ENCODE data around the gene SYNE2. TPM values are rescaled to one million over a fixed set of nuclear protein-coding genes. Genes with fewer than 3 reads are reported as not detected.

The SYNE2 gene
- total RNA-seq, 2 experiments from 2014 or later: 150 to 212 TPM

DNA sequence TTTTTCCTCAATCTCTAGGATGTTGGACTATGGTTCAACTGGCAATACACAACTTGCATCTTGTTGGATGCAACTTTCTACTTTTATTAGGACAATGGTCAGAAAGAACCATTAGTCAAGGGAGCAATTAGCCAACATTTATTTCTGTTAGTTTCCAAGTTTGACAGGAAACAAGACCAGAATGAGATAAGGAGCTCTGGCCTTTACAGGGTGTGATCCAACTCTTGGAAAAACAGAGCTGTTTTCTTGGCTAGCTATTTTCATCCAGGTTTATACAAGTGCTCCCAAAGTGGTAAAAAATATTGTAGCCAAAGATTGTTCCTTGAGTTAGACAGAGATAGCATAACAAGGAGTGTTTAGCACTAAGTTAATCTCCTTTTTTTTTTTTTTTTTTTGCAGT lies 3.9 kb upstream of the SYNE2 start:
- POLR2A ChIA-PET: interaction anchor here (0.9 to 1.8 kb wide), 2 partner anchors 15 to 446 kb away, joined by 3 to 4 read pairs; no protein-coding TSS in a partner anchor
- intact Hi-C loops (cut with micrococcal nuclease; ENCODE audit: unreplicated experiment): no loop called here
- DNase-seq (ENCODE audit: low spot score): no peak
- H3K9me2 ChIP-seq (ENCODE audit: insufficient read depth, low read length): no peaks in the 10 kb centered on the region
- CTCF ChIA-PET (ENCODE audit: unreplicated experiment): interaction anchor here (1.1 kb wide), 1 partner anchor 27 kb away, joined by 3 read pairs; no protein-coding TSS in a partner anchor
- peaks cover 3% of the 10 kb centered on the region for H3K79me2 ChIP-seq (ENCODE audit: insufficient read depth, low read depth, low read length)
- no peaks in the 10 kb centered on the region for H3K9me3 ChIP-seq (ENCODE audit: low read length)
- peaks cover 7% of the 10 kb centered on the region for H3K4me1 ChIP-seq (ENCODE audit: insufficient read depth, low read length, poor library complexity, severe bottlenecking)
- H3K4me3 ChIP-seq (ENCODE audit: low read depth, low read length, poor library complexity, severe bottlenecking): no peak overlapping the region
- TF ChIP-seq EZH2phosphoT487 (IDR thresholded peaks at IDR 0.05; ENCODE audit: borderline replicate concordance, low read depth, low read length): no peak
- TF ChIP-seq, protein P1, sequence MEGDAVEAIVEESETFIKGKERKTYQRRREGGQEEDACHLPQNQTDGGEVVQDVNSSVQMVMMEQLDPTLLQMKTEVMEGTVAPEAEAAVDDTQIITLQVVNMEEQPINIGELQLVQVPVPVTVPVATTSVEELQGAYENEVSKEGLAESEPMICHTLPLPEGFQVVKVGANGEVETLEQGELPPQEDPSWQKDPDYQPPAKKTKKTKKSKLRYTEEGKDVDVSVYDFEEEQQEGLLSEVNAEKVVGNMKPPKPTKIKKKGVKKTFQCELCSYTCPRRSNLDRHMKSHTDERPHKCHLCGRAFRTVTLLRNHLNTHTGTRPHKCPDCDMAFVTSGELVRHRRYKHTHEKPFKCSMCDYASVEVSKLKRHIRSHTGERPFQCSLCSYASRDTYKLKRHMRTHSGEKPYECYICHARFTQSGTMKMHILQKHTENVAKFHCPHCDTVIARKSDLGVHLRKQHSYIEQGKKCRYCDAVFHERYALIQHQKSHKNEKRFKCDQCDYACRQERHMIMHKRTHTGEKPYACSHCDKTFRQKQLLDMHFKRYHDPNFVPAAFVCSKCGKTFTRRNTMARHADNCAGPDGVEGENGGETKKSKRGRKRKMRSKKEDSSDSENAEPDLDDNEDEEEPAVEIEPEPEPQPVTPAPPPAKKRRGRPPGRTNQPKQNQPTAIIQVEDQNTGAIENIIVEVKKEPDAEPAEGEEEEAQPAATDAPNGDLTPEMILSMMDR (conservative IDR thresholded peaks at IDR 0.05; ENCODE audit: low read length): no peak
- H2AFZ ChIP-seq (ENCODE audit: low read length): no peak overlapping the region
- H4K20me1 ChIP-seq (ENCODE audit: insufficient read depth, low read length): no peaks in the 10 kb centered on the region
- no peak overlapping the region for H3K4me2 ChIP-seq (ENCODE audit: low read length)
- no peak overlapping the region for H3K27ac ChIP-seq (ENCODE audit: low read depth, low read length, poor library complexity, severe bottlenecking)
- H3K36me3 ChIP-seq (ENCODE audit: insufficient read depth, low read length): no peaks in the 10 kb centered on the region
- BruUV-seq (replicated peaks): no TSS peak

DNA sequence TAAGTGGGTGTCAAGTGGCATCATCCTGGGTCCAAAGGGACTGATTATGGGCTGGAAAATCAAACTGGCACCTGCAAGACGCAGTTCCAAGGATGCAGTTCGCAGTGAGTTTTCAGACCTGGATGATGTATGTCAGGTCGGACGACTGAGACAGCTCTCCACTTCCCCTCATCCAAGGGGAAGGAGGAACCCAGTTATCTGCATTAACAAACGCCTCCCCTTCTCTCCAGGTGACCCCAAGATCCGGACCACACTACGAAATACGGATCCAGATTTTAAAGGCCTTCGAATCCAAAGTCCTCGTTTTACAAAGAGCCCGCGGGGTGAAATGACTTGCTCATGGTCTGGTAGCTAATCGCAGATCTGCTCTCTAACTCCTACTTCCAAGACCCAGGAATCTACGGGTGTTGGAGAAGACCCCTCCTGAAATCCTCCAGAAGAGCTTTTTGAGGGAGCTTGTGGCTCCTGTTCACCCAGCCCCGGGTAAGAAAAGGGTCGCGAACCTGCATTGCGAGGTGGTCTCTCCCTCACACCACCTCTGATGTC lies 460 bp upstream of the SYNE2 start:
- no peaks in the 10 kb centered on the region for H3K9me3 ChIP-seq (ENCODE audit: low read length)
- H3K4me2 ChIP-seq (ENCODE audit: low read length): peak overlapping the region; percentile 99
- peak overlapping the region; percentile 92 for H3K4me3 ChIP-seq (ENCODE audit: low read depth, low read length, poor library complexity, severe bottlenecking)
- peaks cover 32% of the 10 kb centered on the region for H3K4me1 ChIP-seq (ENCODE audit: insufficient read depth, low read length, poor library complexity, severe bottlenecking)
- no peaks in the 10 kb centered on the region for H3K36me3 ChIP-seq (ENCODE audit: insufficient read depth, low read length)
- H3K9me2 ChIP-seq (ENCODE audit: insufficient read depth, low read length): no peaks in the 10 kb centered on the region
- H2AFZ ChIP-seq (ENCODE audit: low read length): peak overlapping the region; percentile 84
- intact Hi-C loops (cut with micrococcal nuclease; ENCODE audit: unreplicated experiment): loop anchor here (1.0 to 5.0 kb wide), 6 partner anchors 37 to 650 kb away; partner anchors contain the start of genes SGPP1, ZBTB1 and ZBTB25
- POLR2A ChIA-PET: interaction anchor here (0.7 to 1.2 kb wide), 2 partner anchors 14 to 22 kb away, joined by 3 to 4 read pairs; no protein-coding TSS in a partner anchor
- CTCF ChIA-PET (ENCODE audit: unreplicated experiment): no interaction called here
- peaks cover 38% of the 10 kb centered on the region for H3K79me2 ChIP-seq (ENCODE audit: insufficient read depth, low read depth, low read length)
- peak overlapping the region; percentile 83 for H3K27ac ChIP-seq (ENCODE audit: low read depth, low read length, poor library complexity, severe bottlenecking)
- peaks cover 5% of the 10 kb centered on the region; the same call in 1 of the 2 replicates for H4K20me1 ChIP-seq (ENCODE audit: insufficient read depth, low read length)
- BruUV-seq (replicated peaks): TSS peak; percentile 70
- TF ChIP-seq, protein P1 (conservative IDR thresholded peaks at IDR 0.05; ENCODE audit: low read length): no peak
- no peak for TF ChIP-seq EZH2phosphoT487 (IDR thresholded peaks at IDR 0.05; ENCODE audit: borderline replicate concordance, low read depth, low read length)
- no peak for DNase-seq (ENCODE audit: low spot score)

DNA sequence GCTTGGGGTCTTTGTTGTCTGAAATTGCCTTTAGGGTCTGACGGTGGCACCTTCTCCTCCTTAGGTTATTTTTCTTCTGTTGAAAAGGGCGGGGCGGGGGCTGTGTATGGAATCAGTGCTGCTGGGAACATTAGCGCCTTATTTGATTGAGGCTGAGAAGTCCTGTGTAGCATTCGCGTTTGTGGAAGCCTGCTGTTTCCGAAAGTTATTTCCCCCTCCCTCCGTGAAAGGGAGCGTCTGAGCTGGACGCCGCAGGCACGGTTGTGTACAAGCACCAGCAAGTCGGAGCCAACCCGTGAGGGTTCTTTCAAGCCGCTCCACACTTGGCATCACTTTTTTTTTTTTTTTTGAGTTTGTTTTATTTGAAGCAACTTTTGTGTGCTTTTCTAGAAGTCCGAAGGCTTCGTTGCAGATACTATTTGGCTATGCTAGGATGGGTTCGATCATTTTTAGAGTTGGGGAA lies 1.1 kb downstream of the SYNE2 start:
- ChIA-PET CTCF (ENCODE audit: unreplicated experiment) (no interaction called here), POLR2A (interaction anchor here (0.6 to 2.7 kb wide), 6 partner anchors 8 to 149 kb away, joined by 3 to 22 read pairs (median 4); no protein-coding TSS in a partner anchor)
- Histone ChIP-seq H2AFZ (ENCODE audit: low read length) (peak overlapping the region; percentile 84; the same call in 1 of the 2 replicates), H3K4me2 (ENCODE audit: low read length) (peak overlapping the region; percentile 99), H3K36me3 (ENCODE audit: insufficient read depth, low read length) (no peaks in the 10 kb centered on the region), H4K20me1 (ENCODE audit: insufficient read depth, low read length) (peaks cover 5% of the 10 kb centered on the region; the same call in 1 of the 2 replicates), H3K79me2 (ENCODE audit: insufficient read depth, low read depth, low read length) (peaks cover 53% of the 10 kb centered on the region), H3K9me2 (ENCODE audit: insufficient read depth, low read length) (no peaks in the 10 kb centered on the region), H3K4me1 (ENCODE audit: insufficient read depth, low read length, poor library complexity, severe bottlenecking) (peaks cover 37% of the 10 kb centered on the region), H3K9me3 (ENCODE audit: low read length) (no peaks in the 10 kb centered on the region), H3K27ac (ENCODE audit: low read depth, low read length, poor library complexity, severe bottlenecking) (peak overlapping the region; percentile 83), H3K4me3 (ENCODE audit: low read depth, low read length, poor library complexity, severe bottlenecking) (peak overlapping the region; percentile 92)
- intact Hi-C loops (cut with micrococcal nuclease; ENCODE audit: unreplicated experiment): loop anchor here (1.0 to 5.0 kb wide), 6 partner anchors 16 to 648 kb away; partner anchors contain the start of genes SGPP1, ZBTB1 and ZBTB25
- no TSS peak for BruUV-seq (replicated peaks)
- TF ChIP-seq, protein P1 (conservative IDR thresholded peaks at IDR 0.05; ENCODE audit: low read length): no peak
- TF ChIP-seq EZH2phosphoT487 (IDR thresholded peaks at IDR 0.05; ENCODE audit: borderline replicate concordance, low read depth, low read length): no peak
- peak; percentile 76 for DNase-seq (ENCODE audit: low spot score)
